Measurements from ENCODE around the gene DUSP3.

- TF ChIP-seq TCF12 (IDR thresholded peaks at IDR 0.05; ENCODE audit: low read depth) (no peak), TAF1 (IDR thresholded peaks at IDR 0.05; ENCODE audit: low read depth) (no peak), EGR1 (IDR thresholded peaks at IDR 0.05) (no peak), CREB1 (IDR thresholded peaks at IDR 0.05; ENCODE audit: low read depth) (no peak), YY1 (IDR thresholded peaks at IDR 0.05; ENCODE audit: low read depth) (no peak), RAD21 (IDR thresholded peaks at IDR 0.05; ENCODE audit: low read depth) (no peak), MAX (IDR thresholded peaks at IDR 0.05) (no peak), EP300 (IDR thresholded peaks at IDR 0.05; ENCODE audit: borderline replicate concordance) (no peak), NFIC (IDR thresholded peaks at IDR 0.05) (no peak), REST (IDR thresholded peaks at IDR 0.05; ENCODE audit: low read depth) (no peak)
- TF ChIP-seq, protein P1, sequence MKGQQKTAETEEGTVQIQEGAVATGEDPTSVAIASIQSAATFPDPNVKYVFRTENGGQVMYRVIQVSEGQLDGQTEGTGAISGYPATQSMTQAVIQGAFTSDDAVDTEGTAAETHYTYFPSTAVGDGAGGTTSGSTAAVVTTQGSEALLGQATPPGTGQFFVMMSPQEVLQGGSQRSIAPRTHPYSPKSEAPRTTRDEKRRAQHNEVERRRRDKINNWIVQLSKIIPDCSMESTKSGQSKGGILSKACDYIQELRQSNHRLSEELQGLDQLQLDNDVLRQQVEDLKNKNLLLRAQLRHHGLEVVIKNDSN (IDR thresholded peaks at IDR 0.05) = no peak
Observed at GRCh38 chr17:43820759-43821158, 42.0 kb upstream of the DUSP3 start.
